ENCODE data around the gene TNFAIP3.

The TNFAIP3 gene

GRCh38 chr6:137870744-137871247, 3.7 kb downstream of the TNFAIP3 start:
- peak in 1 of 3 donors; percentile 38 for DNase-seq
- peak overlapping the region; percentile 97 for H3K4me3 ChIP-seq (ENCODE audit: insufficient read depth, low read depth, low read length, poor library complexity, severe bottlenecking)
- peak overlapping the region; percentile 99 for H3K27ac ChIP-seq (ENCODE audit: insufficient read depth, low read length, poor library complexity, severe bottlenecking)
- H3K36me3 ChIP-seq (ENCODE audit: control insufficient read depth, insufficient read depth, low read length) = peaks cover 71% of the 10 kb centered on the region
- peaks cover 24% of the 10 kb centered on the region for H3K4me1 ChIP-seq (ENCODE audit: control insufficient read depth, insufficient read depth, low read length, poor library complexity, severe bottlenecking)
- H3K27me3 ChIP-seq (replicated peaks; ENCODE audit: control insufficient read depth, insufficient read depth, low read length, poor library complexity, severe bottlenecking) = no peaks in the 10 kb centered on the region
- H3K9me3 ChIP-seq (ENCODE audit: control insufficient read depth, low read length) = no peaks in the 10 kb centered on the region

GRCh38 chr6:137871291-137871690, 4.2 kb downstream of the TNFAIP3 start:
- H3K4me1 ChIP-seq (ENCODE audit: control insufficient read depth, insufficient read depth, low read length, poor library complexity, severe bottlenecking) = peaks cover 20% of the 10 kb centered on the region
- peak overlapping the region; percentile 99 for H3K27ac ChIP-seq (ENCODE audit: insufficient read depth, low read length, poor library complexity, severe bottlenecking)
- H3K4me3 ChIP-seq (ENCODE audit: insufficient read depth, low read depth, low read length, poor library complexity, severe bottlenecking) = peak overlapping the region; percentile 97
- DNase-seq = no peak
- peaks cover 76% of the 10 kb centered on the region for H3K36me3 ChIP-seq (ENCODE audit: control insufficient read depth, insufficient read depth, low read length)
- no peaks in the 10 kb centered on the region for H3K27me3 ChIP-seq (replicated peaks; ENCODE audit: control insufficient read depth, insufficient read depth, low read length, poor library complexity, severe bottlenecking)
- H3K9me3 ChIP-seq (ENCODE audit: control insufficient read depth, low read length) = no peaks in the 10 kb centered on the region

GRCh38 chr6:137871831-137872454, 4.9 kb downstream of the TNFAIP3 start:
- no peaks in the 10 kb centered on the region for H3K9me3 ChIP-seq (ENCODE audit: control insufficient read depth, low read length)
- peaks cover 82% of the 10 kb centered on the region for H3K36me3 ChIP-seq (ENCODE audit: control insufficient read depth, insufficient read depth, low read length)
- H3K27me3 ChIP-seq (replicated peaks; ENCODE audit: control insufficient read depth, insufficient read depth, low read length, poor library complexity, severe bottlenecking) = no peaks in the 10 kb centered on the region
- H3K27ac ChIP-seq (ENCODE audit: insufficient read depth, low read length, poor library complexity, severe bottlenecking) = peak overlapping the region; percentile 99
- peak overlapping the region; percentile 97 for H3K4me3 ChIP-seq (ENCODE audit: insufficient read depth, low read depth, low read length, poor library complexity, severe bottlenecking)
- H3K4me1 ChIP-seq (ENCODE audit: control insufficient read depth, insufficient read depth, low read length, poor library complexity, severe bottlenecking) = peaks cover 17% of the 10 kb centered on the region
- no peak for DNase-seq

- peaks cover 85% of the 10 kb centered on the region for H3K36me3 ChIP-seq (ENCODE audit: control insufficient read depth, insufficient read depth, low read length)
- peaks cover 17% of the 10 kb centered on the region for H3K4me1 ChIP-seq (ENCODE audit: control insufficient read depth, insufficient read depth, low read length, poor library complexity, severe bottlenecking)
- no peaks in the 10 kb centered on the region for H3K9me3 ChIP-seq (ENCODE audit: control insufficient read depth, low read length)
- H3K27me3 ChIP-seq (replicated peaks; ENCODE audit: control insufficient read depth, insufficient read depth, low read length, poor library complexity, severe bottlenecking) = no peaks in the 10 kb centered on the region
- H3K27ac ChIP-seq (ENCODE audit: insufficient read depth, low read length, poor library complexity, severe bottlenecking) = peak overlapping the region; percentile 99
- no peak for DNase-seq
- H3K4me3 ChIP-seq (ENCODE audit: insufficient read depth, low read depth, low read length, poor library complexity, severe bottlenecking) = peak overlapping the region; percentile 97
Measured at GRCh38 chr6:137872581-137873115, 5.6 kb downstream of the TNFAIP3 start.

GRCh38 chr6:137873273-137873762, 6.3 kb downstream of the TNFAIP3 start:
- no peaks in the 10 kb centered on the region for H3K27me3 ChIP-seq (replicated peaks; ENCODE audit: control insufficient read depth, insufficient read depth, low read length, poor library complexity, severe bottlenecking)
- peaks cover 17% of the 10 kb centered on the region for H3K4me1 ChIP-seq (ENCODE audit: control insufficient read depth, insufficient read depth, low read length, poor library complexity, severe bottlenecking)
- no peaks in the 10 kb centered on the region for H3K9me3 ChIP-seq (ENCODE audit: control insufficient read depth, low read length)
- peaks cover 89% of the 10 kb centered on the region for H3K36me3 ChIP-seq (ENCODE audit: control insufficient read depth, insufficient read depth, low read length)
- peak in 2 of 3 donors; percentile 66 to 67 for DNase-seq
- H3K27ac ChIP-seq (ENCODE audit: insufficient read depth, low read length, poor library complexity, severe bottlenecking) = peak overlapping the region; percentile 99
- H3K4me3 ChIP-seq (ENCODE audit: insufficient read depth, low read depth, low read length, poor library complexity, severe bottlenecking) = peak overlapping the region; percentile 97

GRCh38 chr6:137874204-137875057, 7.4 kb downstream of the TNFAIP3 start:
- Histone ChIP-seq H3K4me3 (ENCODE audit: insufficient read depth, low read depth, low read length, poor library complexity, severe bottlenecking) (peak overlapping the region; percentile 14), H3K27me3 (replicated peaks; ENCODE audit: control insufficient read depth, insufficient read depth, low read length, poor library complexity, severe bottlenecking) (no peaks in the 10 kb centered on the region), H3K36me3 (ENCODE audit: control insufficient read depth, insufficient read depth, low read length) (peaks cover 100% of the 10 kb centered on the region), H3K4me1 (ENCODE audit: control insufficient read depth, insufficient read depth, low read length, poor library complexity, severe bottlenecking) (peaks cover 24% of the 10 kb centered on the region), H3K27ac (ENCODE audit: insufficient read depth, low read length, poor library complexity, severe bottlenecking) (peak overlapping the region; percentile 99), H3K9me3 (ENCODE audit: control insufficient read depth, low read length) (no peaks in the 10 kb centered on the region)
- no peak for DNase-seq

GRCh38 chr6:137875058-137875520, 8.0 kb downstream of the TNFAIP3 start:
- DNase-seq = no peak
- H3K27me3 ChIP-seq (replicated peaks; ENCODE audit: control insufficient read depth, insufficient read depth, low read length, poor library complexity, severe bottlenecking) = no peaks in the 10 kb centered on the region
- H3K27ac ChIP-seq (ENCODE audit: insufficient read depth, low read length, poor library complexity, severe bottlenecking) = peak overlapping the region; percentile 28
- peaks cover 29% of the 10 kb centered on the region for H3K4me1 ChIP-seq (ENCODE audit: control insufficient read depth, insufficient read depth, low read length, poor library complexity, severe bottlenecking)
- peaks cover 100% of the 10 kb centered on the region for H3K36me3 ChIP-seq (ENCODE audit: control insufficient read depth, insufficient read depth, low read length)
- H3K9me3 ChIP-seq (ENCODE audit: control insufficient read depth, low read length) = no peaks in the 10 kb centered on the region
- peak overlapping the region; percentile 14 for H3K4me3 ChIP-seq (ENCODE audit: insufficient read depth, low read depth, low read length, poor library complexity, severe bottlenecking)

- DNase-seq = no peak
- H3K4me3 ChIP-seq (ENCODE audit: insufficient read depth, low read depth, low read length, poor library complexity, severe bottlenecking) = no peak overlapping the region
- H3K36me3 ChIP-seq (ENCODE audit: control insufficient read depth, insufficient read depth, low read length) = peaks cover 100% of the 10 kb centered on the region
- H3K9me3 ChIP-seq (ENCODE audit: control insufficient read depth, low read length) = no peaks in the 10 kb centered on the region
- no peak overlapping the region for H3K27ac ChIP-seq (ENCODE audit: insufficient read depth, low read length, poor library complexity, severe bottlenecking)
- H3K27me3 ChIP-seq (replicated peaks; ENCODE audit: control insufficient read depth, insufficient read depth, low read length, poor library complexity, severe bottlenecking) = no peaks in the 10 kb centered on the region
- peaks cover 30% of the 10 kb centered on the region for H3K4me1 ChIP-seq (ENCODE audit: control insufficient read depth, insufficient read depth, low read length, poor library complexity, severe bottlenecking)
Measured at GRCh38 chr6:137875606-137876005, 8.5 kb downstream of the TNFAIP3 start.

GRCh38 chr6:137876547-137876946, 9.5 kb downstream of the TNFAIP3 start:
- no peaks in the 10 kb centered on the region for H3K9me3 ChIP-seq (ENCODE audit: control insufficient read depth, low read length)
- H3K4me3 ChIP-seq (ENCODE audit: insufficient read depth, low read depth, low read length, poor library complexity, severe bottlenecking) = no peak overlapping the region
- H3K36me3 ChIP-seq (ENCODE audit: control insufficient read depth, insufficient read depth, low read length) = peaks cover 100% of the 10 kb centered on the region
- DNase-seq = no peak
- H3K27me3 ChIP-seq (replicated peaks; ENCODE audit: control insufficient read depth, insufficient read depth, low read length, poor library complexity, severe bottlenecking) = no peaks in the 10 kb centered on the region
- H3K4me1 ChIP-seq (ENCODE audit: control insufficient read depth, insufficient read depth, low read length, poor library complexity, severe bottlenecking) = peaks cover 36% of the 10 kb centered on the region
- H3K27ac ChIP-seq (ENCODE audit: insufficient read depth, low read length, poor library complexity, severe bottlenecking) = no peak overlapping the region

All from effector memory CD4-positive, alpha-beta T cell (primary cell).